Measurements from ENCODE around the gene FMNL2.

FMNL2 gene

GRCh38 chr2:152483276-152484063 is 148.5 kb downstream of the FMNL2 start:
- DNase-seq = no peak
- H3K4me3 ChIP-seq (ENCODE audit: low read depth, low read length) = no peak overlapping the region
- H3K9me3 ChIP-seq (ENCODE audit: severe bottlenecking) = no peaks in the 10 kb centered on the region
- no peak for TF ChIP-seq CTCF (IDR thresholded peaks at IDR 0.05; ENCODE audit: low read depth, low read length)
- no peak overlapping the region for H3K27ac ChIP-seq
- no peaks in the 10 kb centered on the region for H3K36me3 ChIP-seq
- no peaks in the 10 kb centered on the region for H3K27me3 ChIP-seq (ENCODE audit: insufficient read depth, low read depth, severe bottlenecking)

GRCh38 chr2:152485954-152486736 is 151.2 kb downstream of the FMNL2 start:
- Histone ChIP-seq H3K36me3 (no peaks in the 10 kb centered on the region), H3K4me3 (ENCODE audit: low read depth, low read length) (no peak overlapping the region), H3K27ac (no peak overlapping the region), H3K27me3 (ENCODE audit: insufficient read depth, low read depth, severe bottlenecking) (no peaks in the 10 kb centered on the region), H3K9me3 (ENCODE audit: severe bottlenecking) (no peaks in the 10 kb centered on the region)
- TF ChIP-seq CTCF (IDR thresholded peaks at IDR 0.05; ENCODE audit: low read depth, low read length) = no peak
- DNase-seq = no peak

- H3K4me3 ChIP-seq (ENCODE audit: low read depth, low read length) = no peak overlapping the region
- H3K9me3 ChIP-seq (ENCODE audit: severe bottlenecking) = no peaks in the 10 kb centered on the region
- no peak for DNase-seq
- H3K27me3 ChIP-seq (ENCODE audit: insufficient read depth, low read depth, severe bottlenecking) = no peaks in the 10 kb centered on the region
- H3K27ac ChIP-seq = no peak overlapping the region
- no peaks in the 10 kb centered on the region for H3K36me3 ChIP-seq
- no peak for TF ChIP-seq CTCF (IDR thresholded peaks at IDR 0.05; ENCODE audit: low read depth, low read length)
Observed at GRCh38 chr2:152486737-152487400, 151.9 kb downstream of the FMNL2 start.

GRCh38 chr2:152488075-152488474 is 153.1 kb downstream of the FMNL2 start:
- no peak overlapping the region for H3K4me3 ChIP-seq (ENCODE audit: low read depth, low read length)
- DNase-seq = no peak

GRCh38 chr2:152489364-152489763 is 154.4 kb downstream of the FMNL2 start:
- no peaks in the 10 kb centered on the region for H3K36me3 ChIP-seq
- no peak overlapping the region for H3K4me3 ChIP-seq (ENCODE audit: low read depth, low read length)
- no peak for TF ChIP-seq CTCF (IDR thresholded peaks at IDR 0.05; ENCODE audit: low read depth, low read length)
- no peaks in the 10 kb centered on the region for H3K27me3 ChIP-seq (ENCODE audit: insufficient read depth, low read depth, severe bottlenecking)
- no peaks in the 10 kb centered on the region for H3K9me3 ChIP-seq (ENCODE audit: severe bottlenecking)
- H3K27ac ChIP-seq = no peak overlapping the region
- no peak for DNase-seq

More at GRCh38 chr2:152488075-152488474, 153.1 kb downstream of the FMNL2 start:
- TF ChIP-seq CTCF (IDR thresholded peaks at IDR 0.05; ENCODE audit: low read depth, low read length) = no peak
- Histone ChIP-seq H3K36me3 (no peaks in the 10 kb centered on the region), H3K27me3 (ENCODE audit: insufficient read depth, low read depth, severe bottlenecking) (no peaks in the 10 kb centered on the region), H3K27ac (no peak overlapping the region), H3K9me3 (ENCODE audit: severe bottlenecking) (no peaks in the 10 kb centered on the region)
